Occipital lobe (tissue), 3 donors: ENCODE data around the gene GTF2IRD1. TPM values are rescaled to one million over a fixed set of nuclear protein-coding genes. Genes with fewer than 3 reads are reported as not detected.
"Not testable (repeated sequence)": the region's sequence is repeated elsewhere in the genome, so short reads cannot be mapped to it uniquely, and the experiment has no call there.

Source experiments
- DNase-seq: peaks from one replicate; lab custom pipeline; 2025; lab: John Stamatoyannopoulos, UW
- small RNA-seq: library from RNA; depleted of rRNA; stranded (forward); fragments of <200 nt; gene quantifications from one replicate; pipeline ENCODE3, GENCODE V24; 2014
- total RNA-seq: library from RNA; depleted of rRNA; stranded (reverse); fragments of >200 nt; gene quantifications from one replicate; pipeline ENCODE4 v1.2.3, GENCODE V29; 2014

Gene GTF2IRD1
- total RNA-seq, 1 donor from 2014 or later: 16.1 TPM

DNA sequence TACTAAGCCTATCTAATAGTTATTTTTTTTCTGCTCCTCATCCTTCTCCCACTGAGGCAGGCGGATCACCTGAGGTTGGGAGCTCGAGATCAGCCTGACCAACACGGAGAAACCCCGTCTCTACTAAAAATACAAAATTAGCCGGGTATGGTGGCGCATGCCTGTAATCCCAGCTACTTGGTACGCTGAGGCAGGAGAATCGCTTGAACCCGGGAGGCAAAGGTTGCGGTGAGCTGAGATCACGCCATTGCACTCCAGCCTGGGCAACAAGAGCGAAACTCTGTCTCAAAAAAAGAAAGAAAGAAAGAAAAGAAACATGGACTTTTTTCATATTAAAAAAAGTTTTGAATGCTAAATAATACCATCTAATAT lies 197.4 kb downstream of the GTF2IRD1 start:
- not testable (repeated sequence) for DNase-seq

Small RNAs within 50 kb of the gene (small RNA-seq; reads per million reads assigned to genes)
- not detected for gene RNA5SP233

Other genes starting within 250 kb of the GTF2IRD1 start
- gene LAT2, start 243.9 kb upstream of the GTF2IRD1 start, total RNA-seq: 2.5 TPM
- 19.3 TPM for gene RFC2, start 199.5 kb upstream of the GTF2IRD1 start, total RNA-seq
- 105 TPM for gene CLIP2, start 164.5 kb upstream of the GTF2IRD1 start, total RNA-seq
- gene GTF2I, start 203.8 kb downstream of the GTF2IRD1 start, total RNA-seq: 229 TPM